Right lobe of liver (tissue), 6 donors: ENCODE measurements around the gene MAN1B1. TPM values are rescaled to one million over a fixed set of nuclear protein-coding genes. Genes with fewer than 3 reads are reported as not detected.
A peak's percentile ranks its signal among the peaks of the same experiment; 100 is the strongest.

Source experiments
- ATAC-seq, 4 donors: fragments of 200-7000 bp; cut with Tn5 transposase; one replicate each; pipeline ENCODE4 v1.9.1; 2020; ENCODE audit warnings: mild to moderate bottlenecking in 4 of 4, moderate library complexity in 4 of 4
- DNase-seq, 3 donors: peaks; one replicate each; pipeline ENCODE4 v3.0.0-alpha.2; 2020
- H3K27ac ChIP-seq, 3 donors: fragments of 200-600 bp; one replicate each; pipeline ENCODE4 v1.8.0; 2022
- H3K27me3 ChIP-seq, 2 donors: fragments of 200-600 bp; one replicate each; pipeline ENCODE4 v1.8.0; 2022
- H3K36me3 ChIP-seq, 4 donors: fragments of 200-600 bp; sonication (generic) in 1 of 4; one replicate each; pipeline versions ENCODE4 v1.5.1 to v1.8.0; 2017 to 2022; ENCODE audit warnings: control low read depth in 1 of 4
- H3K4me1 ChIP-seq, 4 donors: fragments of 200-600 bp; sonication (generic) in 1 of 4; one replicate each; pipeline versions ENCODE4 v1.5.1 to v1.8.0; 2017 to 2022; ENCODE audit warnings: control low read depth in 1 of 4
- H3K4me3 ChIP-seq, 3 donors: fragments of 200-600 bp; one replicate each; pipeline ENCODE4 v1.8.0; 2022
- H3K9me3 ChIP-seq, 4 donors: fragments of 200-600 bp; sonication (generic) in 1 of 4; one replicate each; pipeline versions ENCODE4 v1.5.1 to v1.8.0; 2017 to 2022; ENCODE audit warnings: control low read depth in 1 of 4
- POLR2A ChIP-seq: fragments of 450-650 bp; IDR thresholded peaks from one replicate; pipeline ENCODE4 v1.6.1; 2017; ENCODE audit warnings: antibody characterized with exemption, mild to moderate bottlenecking
- WGBS: methylation state at CpG from one replicate; pipeline ENCODE4 v1.1.6; 2018; ENCODE audit warnings: low coverage, low lambda C conversion rate; ENCODE audit not compliant: insufficient coverage; ENCODE audit errors: missing lambda C conversion rate; 5-methylcytosine and 5-hydroxymethylcytosine counted together
- intact Hi-C, 2 donors: fragments of 100-400 bp; cut with DNase I; formaldehyde crosslinking; loops; one replicate each; pipeline versions ENCODE4 v1.11.2 to v1.14.1; 2022
- total RNA-seq, 6 experiments: library from RNA; depleted of rRNA in 2 of 6; stranded (reverse); fragments of >200 nt in 2 of 6; fragmentation: NEBNext Ultra II Directional in 3 of 6; extraction: Animal tissue kit (Norgen Biotek cat#: 25700) in 3 of 6; gene quantifications; one replicate each; pipeline versions ENCODE4 v1.1.0 to v1.2.4, GENCODE V29; 2016 to 2023
- TF ChIP-seq, protein P1 (sequence below), 4 donors: fragments of 200-600 bp in 3 of 4; fragments of 450-650 bp in 1 of 4; IDR thresholded peaks; one replicate each; pipeline versions ENCODE4 v1.5.1 to v1.8.0; 2016 to 2022; ENCODE audit warnings: antibody characterized with exemption in 4 of 4, mild to moderate bottlenecking in 2 of 4
- donor health status: DM: no; HTN: yes; CAD: no.
- donor health status: DM: no; HTN: no; CAD: no.
- donor health status: DM: no; HTN: no; CAD: no.
- donor health status: DM: no; HTN: yes; CAD: no.
- donor health status: DM: no; HTN: yes; CAD: no.

Gene MAN1B1
- total RNA-seq, 6 experiments from 2014 or later, result 24.0 to 39.1 (median 28.8) TPM

DNA sequence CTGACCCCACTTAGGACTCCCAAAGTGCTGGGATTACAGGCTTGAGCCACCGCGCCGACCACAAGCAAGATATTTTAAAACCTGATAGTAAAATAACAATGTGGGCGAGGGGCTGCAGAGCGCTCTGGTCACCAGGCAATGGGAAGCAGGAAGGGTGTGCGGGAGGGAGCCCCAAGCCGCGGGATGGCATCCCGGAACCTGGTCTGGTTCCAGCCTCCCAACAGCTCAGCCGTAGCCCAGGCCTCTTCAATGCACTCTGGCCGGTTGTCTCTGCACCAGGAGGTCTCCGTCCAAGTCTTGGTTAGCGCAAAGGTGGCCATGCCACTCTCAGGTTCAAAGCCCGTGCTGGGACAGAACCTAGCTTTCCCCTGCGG, 10.2 kb upstream of the MAN1B1 start:
- peak overlapping the region in 2 of 3 donors; percentile 9 to 11 for H3K4me3 ChIP-seq
- peaks cover 0 to 10% (median 0%) of the 10 kb centered on the region in 4 donors for H3K4me1 ChIP-seq
- no peak for ATAC-seq
- 92% methylated on average over 7 of the region's 15 CpGs for WGBS
- no peak for DNase-seq
- no peaks in the 10 kb centered on the region for H3K9me3 ChIP-seq
- H3K27ac ChIP-seq, result no peak overlapping the region
- H3K27me3 ChIP-seq, result peaks cover 0 to 16% of the 10 kb centered on the region in 2 donors
- no peak for TF ChIP-seq POLR2A
- TF ChIP-seq, protein P1, sequence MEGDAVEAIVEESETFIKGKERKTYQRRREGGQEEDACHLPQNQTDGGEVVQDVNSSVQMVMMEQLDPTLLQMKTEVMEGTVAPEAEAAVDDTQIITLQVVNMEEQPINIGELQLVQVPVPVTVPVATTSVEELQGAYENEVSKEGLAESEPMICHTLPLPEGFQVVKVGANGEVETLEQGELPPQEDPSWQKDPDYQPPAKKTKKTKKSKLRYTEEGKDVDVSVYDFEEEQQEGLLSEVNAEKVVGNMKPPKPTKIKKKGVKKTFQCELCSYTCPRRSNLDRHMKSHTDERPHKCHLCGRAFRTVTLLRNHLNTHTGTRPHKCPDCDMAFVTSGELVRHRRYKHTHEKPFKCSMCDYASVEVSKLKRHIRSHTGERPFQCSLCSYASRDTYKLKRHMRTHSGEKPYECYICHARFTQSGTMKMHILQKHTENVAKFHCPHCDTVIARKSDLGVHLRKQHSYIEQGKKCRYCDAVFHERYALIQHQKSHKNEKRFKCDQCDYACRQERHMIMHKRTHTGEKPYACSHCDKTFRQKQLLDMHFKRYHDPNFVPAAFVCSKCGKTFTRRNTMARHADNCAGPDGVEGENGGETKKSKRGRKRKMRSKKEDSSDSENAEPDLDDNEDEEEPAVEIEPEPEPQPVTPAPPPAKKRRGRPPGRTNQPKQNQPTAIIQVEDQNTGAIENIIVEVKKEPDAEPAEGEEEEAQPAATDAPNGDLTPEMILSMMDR (IDR thresholded peaks at IDR 0.05), result no peak
- H3K36me3 ChIP-seq, result peaks cover 0 to 4% (median 0%) of the 10 kb centered on the region in 4 donors
- intact Hi-C loops, result no loop called here

DNA sequence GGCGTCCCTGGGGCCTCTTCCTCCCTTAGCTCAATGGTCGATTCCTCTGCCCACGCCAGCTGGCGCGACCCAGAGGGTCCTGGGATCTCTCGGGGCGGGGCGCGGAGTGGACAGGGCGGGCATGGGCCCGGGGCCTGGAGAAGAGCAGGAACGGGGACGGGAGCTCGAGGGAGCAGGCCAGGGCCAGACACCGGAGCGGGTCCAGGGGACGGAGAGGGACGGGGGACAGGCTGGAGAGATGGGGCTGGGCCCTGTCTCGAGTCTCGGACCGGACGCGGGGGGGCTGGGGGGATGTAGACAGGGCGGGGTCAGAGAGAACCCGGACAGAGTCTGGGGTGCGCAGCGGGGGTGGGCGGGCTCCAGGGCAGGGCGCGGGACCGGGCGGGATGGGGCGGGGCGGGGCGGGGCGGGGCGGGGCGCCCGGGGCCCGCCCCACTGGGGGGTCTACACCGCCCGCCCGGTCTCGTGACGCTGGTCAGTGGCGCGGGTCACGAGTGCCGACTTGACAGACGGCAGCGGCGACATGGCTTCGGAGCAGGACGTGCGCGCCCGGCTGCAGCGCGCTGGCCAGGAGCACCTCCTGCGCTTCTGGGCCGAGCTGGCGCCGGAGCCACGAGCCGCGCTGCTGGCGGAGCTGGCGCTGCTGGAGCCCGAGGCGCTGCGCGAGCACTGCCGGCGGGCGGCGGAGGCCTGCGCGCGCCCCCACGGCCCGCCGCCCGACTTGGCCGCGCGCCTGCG, 9.6 kb upstream of the MAN1B1 start, which contains the start of gene UAP1L1:
Gene UAP1L1 (plus strand): TSS at position 508 of the 738 bp plus-strand sequence. CDS start 16 bp downstream, at position 524.
- Histone ChIP-seq H3K36me3 (peaks cover 0 to 4% (median 0%) of the 10 kb centered on the region in 4 donors), H3K4me3 (peak within 1 kb of the TSS; percentile 38 to 43 (median 40)), H3K4me1 (peaks cover 0 to 10% (median 0%) of the 10 kb centered on the region in 4 donors), H3K27me3 (peaks cover 0 to 16% of the 10 kb centered on the region in 2 donors), H3K27ac (peak within 1 kb of the TSS in 2 of 3 donors; percentile 24 to 51), H3K9me3 (no peaks in the 10 kb centered on the region)
- ATAC-seq (peak; percentile 49 to 72 (median 61)), DNase-seq (peak; percentile 76 to 84 (median 83))
- TF ChIP-seq, protein P1 (IDR thresholded peaks at IDR 0.05), result no peak
- peak; percentile 31 for TF ChIP-seq POLR2A
- intact Hi-C loops, result no loop called here
- 6% methylated on average over 6 of the region's 87 CpGs for WGBS

DNA sequence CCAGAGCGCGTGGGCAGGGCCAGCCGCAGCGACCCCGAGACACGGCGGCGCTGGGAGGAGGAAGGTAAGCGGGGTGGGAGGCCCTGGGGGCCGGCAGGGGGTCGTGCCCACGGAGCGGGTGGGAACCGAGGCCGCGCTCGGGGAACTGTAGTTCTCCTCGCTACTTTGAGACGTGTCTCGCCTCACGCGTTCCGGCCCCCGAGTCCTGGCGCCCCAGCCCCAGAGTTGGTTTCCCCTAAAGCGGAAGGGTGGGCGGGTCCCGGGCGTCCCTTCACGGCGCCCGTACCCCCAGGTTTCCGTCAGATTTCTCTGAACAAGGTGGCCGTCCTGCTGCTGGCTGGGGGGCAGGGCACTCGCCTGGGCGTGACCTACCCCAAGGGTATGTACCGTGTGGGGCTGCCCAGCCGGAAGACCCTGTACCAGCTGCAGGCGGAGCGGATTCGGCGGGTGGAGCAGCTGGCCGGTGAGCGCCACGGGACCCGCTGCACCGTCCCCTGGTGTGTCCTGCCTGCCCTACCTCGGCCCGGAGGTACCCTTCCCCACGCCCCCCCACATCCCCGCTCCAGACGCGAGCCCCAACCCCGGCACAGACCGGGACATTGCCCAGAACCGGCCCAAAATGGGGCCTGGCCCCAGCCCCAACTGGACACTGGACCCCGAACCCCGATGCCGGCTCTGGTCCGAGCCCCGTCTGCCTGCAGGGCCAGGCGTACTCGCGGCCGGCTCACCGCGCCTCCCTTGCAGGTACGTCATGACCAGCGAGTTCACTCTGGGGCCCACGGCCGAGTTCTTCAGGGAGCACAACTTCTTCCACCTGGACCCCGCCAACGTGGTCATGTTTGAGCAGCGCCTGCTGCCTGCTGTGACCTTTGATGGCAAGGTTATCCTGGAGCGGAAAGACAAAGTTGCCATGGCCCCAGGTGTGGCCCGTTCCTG, 8.8 kb upstream of the MAN1B1 start:
- ATAC-seq (peak in 3 of 4 donors; percentile 7 to 11 (median 9)), DNase-seq (no peak)
- no peak for TF ChIP-seq POLR2A
- TF ChIP-seq, protein P1 (IDR thresholded peaks at IDR 0.05), result no peak
- H3K36me3 ChIP-seq, result peaks cover 0 to 4% (median 0%) of the 10 kb centered on the region in 4 donors
- no peaks in the 10 kb centered on the region for H3K9me3 ChIP-seq
- intact Hi-C loops, result no loop called here
- H3K4me3 ChIP-seq, result peak overlapping the region; percentile 38 to 43 (median 40)
- peaks cover 0 to 10% (median 0%) of the 10 kb centered on the region in 4 donors for H3K4me1 ChIP-seq
- peaks cover 0 to 16% of the 10 kb centered on the region in 2 donors for H3K27me3 ChIP-seq
- WGBS, result 0% methylated on average over 7 of the region's 76 CpGs
- peak overlapping the region in 2 of 3 donors; percentile 24 to 51 for H3K27ac ChIP-seq

DNA sequence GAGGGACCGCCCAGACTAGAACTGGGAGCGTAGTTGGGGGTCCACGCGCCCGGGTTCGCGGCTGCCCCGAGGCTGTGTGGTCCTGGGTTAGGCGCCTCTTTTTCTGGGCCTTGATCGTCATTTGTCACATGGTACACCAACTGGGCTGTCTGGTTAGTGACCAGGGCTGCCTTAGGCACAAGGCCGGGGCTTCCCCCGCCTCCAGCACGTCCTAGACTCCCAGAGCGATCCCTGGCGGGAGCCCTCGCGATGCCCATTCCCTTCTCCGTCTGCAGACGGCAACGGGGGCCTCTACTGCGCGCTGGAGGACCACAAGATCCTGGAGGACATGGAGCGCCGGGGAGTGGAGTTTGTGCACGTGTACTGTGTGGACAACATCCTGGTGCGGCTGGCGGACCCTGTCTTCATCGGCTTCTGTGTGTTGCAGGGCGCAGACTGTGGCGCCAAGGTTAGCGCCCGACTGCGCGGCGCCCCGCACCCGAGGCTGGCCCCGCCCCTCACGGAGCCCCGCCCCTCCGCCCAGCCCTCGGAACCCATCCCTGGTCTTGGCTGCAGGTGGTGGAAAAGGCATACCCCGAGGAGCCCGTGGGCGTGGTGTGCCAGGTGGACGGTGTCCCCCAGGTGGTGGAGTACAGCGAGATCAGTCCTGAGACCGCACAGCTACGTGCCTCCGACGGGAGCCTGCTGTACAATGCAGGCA, 7.9 kb upstream of the MAN1B1 start:
- TF ChIP-seq, protein P1 (IDR thresholded peaks at IDR 0.05), result no peak
- no peak for TF ChIP-seq POLR2A
- H3K27me3 ChIP-seq, result peaks cover 0 to 16% of the 10 kb centered on the region in 2 donors
- DNase-seq, result no peak
- H3K36me3 ChIP-seq, result peaks cover 0 to 4% (median 0%) of the 10 kb centered on the region in 4 donors
- no peak overlapping the region for H3K4me3 ChIP-seq
- H3K9me3 ChIP-seq, result no peaks in the 10 kb centered on the region
- no peak overlapping the region for H3K27ac ChIP-seq
- 25% methylated on average over 8 of the region's 51 CpGs for WGBS
- intact Hi-C loops, result no loop called here
- ATAC-seq, result peak in 2 of 4 donors; percentile 9 to 12
- H3K4me1 ChIP-seq, result peaks cover 0 to 10% (median 0%) of the 10 kb centered on the region in 4 donors
